ENCODE results near the gene ASB16.

ASB16 gene

GRCh38 chr17:44191941-44192496 lies 21.5 kb downstream of the ASB16 start:
- no peak overlapping the region for H3K4me3 ChIP-seq (ENCODE audit: low read depth, low read length)
- no peak for DNase-seq (ENCODE audit: low read depth)
- TF ChIP-seq, protein P1, sequence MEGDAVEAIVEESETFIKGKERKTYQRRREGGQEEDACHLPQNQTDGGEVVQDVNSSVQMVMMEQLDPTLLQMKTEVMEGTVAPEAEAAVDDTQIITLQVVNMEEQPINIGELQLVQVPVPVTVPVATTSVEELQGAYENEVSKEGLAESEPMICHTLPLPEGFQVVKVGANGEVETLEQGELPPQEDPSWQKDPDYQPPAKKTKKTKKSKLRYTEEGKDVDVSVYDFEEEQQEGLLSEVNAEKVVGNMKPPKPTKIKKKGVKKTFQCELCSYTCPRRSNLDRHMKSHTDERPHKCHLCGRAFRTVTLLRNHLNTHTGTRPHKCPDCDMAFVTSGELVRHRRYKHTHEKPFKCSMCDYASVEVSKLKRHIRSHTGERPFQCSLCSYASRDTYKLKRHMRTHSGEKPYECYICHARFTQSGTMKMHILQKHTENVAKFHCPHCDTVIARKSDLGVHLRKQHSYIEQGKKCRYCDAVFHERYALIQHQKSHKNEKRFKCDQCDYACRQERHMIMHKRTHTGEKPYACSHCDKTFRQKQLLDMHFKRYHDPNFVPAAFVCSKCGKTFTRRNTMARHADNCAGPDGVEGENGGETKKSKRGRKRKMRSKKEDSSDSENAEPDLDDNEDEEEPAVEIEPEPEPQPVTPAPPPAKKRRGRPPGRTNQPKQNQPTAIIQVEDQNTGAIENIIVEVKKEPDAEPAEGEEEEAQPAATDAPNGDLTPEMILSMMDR (IDR thresholded peaks at IDR 0.05; ENCODE audit: low read depth, low read length, missing control alignments) = no peak

DNA sequence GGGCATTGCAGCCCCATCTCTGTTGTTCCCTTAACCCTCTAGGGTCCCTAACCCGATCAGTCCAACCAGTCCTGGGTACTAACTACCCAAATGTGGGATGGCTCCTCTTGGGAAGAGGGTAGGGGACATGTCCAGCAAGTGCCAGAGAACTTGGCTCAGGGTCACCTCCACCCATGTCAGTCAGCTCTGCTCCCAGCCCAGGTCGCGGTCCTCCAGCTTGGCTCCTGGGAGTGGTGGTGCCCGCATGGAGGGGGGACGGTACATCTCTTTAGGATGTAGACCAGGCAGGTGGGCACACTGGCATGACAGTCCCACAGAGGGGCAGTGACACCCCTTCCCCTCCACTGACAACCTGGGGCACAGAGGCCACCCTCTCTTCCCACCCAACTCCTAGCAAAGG lies 22.2 kb downstream of the ASB16 start:
- no peak overlapping the region for H3K4me3 ChIP-seq (ENCODE audit: low read depth, low read length)
- TF ChIP-seq, protein P1 (IDR thresholded peaks at IDR 0.05; ENCODE audit: low read depth, low read length, missing control alignments) = no peak
- DNase-seq (ENCODE audit: low read depth) = no peak

DNA sequence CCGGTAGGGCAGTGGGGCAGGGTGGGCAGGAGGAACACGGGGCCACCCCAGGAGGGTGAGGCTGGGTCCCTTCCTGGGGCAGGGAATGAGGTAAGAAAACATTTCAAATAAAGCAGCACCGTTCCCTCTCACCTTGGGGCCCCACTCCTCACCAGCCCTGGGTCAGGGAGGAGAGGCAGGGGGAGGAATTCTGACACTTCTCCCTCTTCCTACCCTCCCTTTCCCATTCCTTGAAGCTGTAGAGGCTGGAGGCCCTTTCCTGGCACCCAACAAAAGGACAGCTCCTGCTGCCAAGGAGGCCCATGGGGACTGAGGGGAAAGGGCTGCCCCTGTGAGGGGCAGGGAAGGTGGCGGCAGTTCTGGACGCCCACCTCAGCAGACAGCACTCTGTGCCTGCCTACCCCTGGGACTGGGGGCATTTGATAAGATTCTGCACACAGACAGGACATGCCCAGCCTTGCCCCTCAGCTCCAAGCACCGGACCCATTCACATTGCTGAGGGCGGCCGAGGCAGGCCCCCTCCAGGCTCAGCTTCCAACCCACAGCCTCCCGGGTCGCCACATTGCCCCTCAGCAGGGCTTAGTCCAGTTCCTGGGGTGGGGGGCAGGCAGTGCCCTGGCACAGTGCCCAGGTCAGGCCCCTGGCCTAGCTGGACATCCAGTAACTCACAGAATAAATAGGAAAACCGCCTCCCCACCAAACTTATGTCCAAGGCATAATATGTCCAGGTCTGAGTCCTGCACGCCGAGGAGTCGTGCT lies 23.0 kb downstream of the ASB16 start:
- TF ChIP-seq, protein P1 (IDR thresholded peaks at IDR 0.05; ENCODE audit: low read depth, low read length, missing control alignments) = no peak
- no peak for DNase-seq (ENCODE audit: low read depth)
- no peak overlapping the region for H3K4me3 ChIP-seq (ENCODE audit: low read depth, low read length)

- TF ChIP-seq, protein P1 (IDR thresholded peaks at IDR 0.05; ENCODE audit: low read depth, low read length, missing control alignments) = no peak
- DNase-seq (ENCODE audit: low read depth) = no peak
Measured at GRCh38 chr17:44197107-44197506, 26.6 kb downstream of the ASB16 start.

DNA sequence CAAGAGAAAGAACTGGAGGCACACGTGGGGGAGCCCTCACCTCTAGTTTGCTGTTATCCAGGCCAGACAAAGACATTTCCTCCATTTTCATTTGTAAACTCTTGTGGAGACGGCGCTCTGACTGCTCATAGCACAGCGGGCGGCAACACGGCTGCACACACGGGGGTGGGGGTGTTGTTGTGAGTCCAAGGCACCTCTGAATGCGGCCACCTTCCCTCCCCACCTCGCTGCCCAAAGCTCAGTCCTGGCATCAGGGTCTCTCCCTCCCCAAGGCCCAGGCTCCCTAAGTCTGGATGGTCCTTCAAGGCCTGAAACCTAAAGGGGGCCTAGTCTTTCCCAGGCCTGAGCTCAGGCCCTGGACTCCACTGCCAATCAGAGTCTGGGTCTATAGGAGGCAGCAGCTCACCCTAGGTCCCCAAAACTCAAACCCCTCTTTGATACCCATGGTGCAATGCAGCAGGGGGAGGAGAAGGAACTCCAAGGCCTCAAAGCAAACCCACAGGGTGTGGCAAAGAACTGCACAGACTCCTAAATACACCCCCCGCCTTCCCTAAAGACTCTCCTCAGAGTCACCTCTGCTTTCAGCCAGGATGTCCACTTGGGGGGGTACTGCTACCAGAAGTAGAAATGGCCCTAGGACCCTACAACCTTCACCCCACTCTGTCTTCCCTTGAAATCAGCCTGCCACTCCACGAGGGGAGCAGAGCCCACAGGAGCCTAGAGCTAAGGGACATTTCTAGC lies 27.6 kb downstream of the ASB16 start:
- peak overlapping the region; percentile 71 for H3K4me3 ChIP-seq (ENCODE audit: low read depth, low read length)
- DNase-seq (ENCODE audit: low read depth) = peak; percentile 55
- TF ChIP-seq, protein P1 (IDR thresholded peaks at IDR 0.05; ENCODE audit: low read depth, low read length, missing control alignments) = no peak

More at GRCh38 chr17:44197107-44197506, 26.6 kb downstream of the ASB16 start:
- H3K4me3 ChIP-seq (ENCODE audit: low read depth, low read length) = no peak overlapping the region

GRCh38 chr17:44198721-44199552 lies 28.4 kb downstream of the ASB16 start:
- TF ChIP-seq, protein P1 (IDR thresholded peaks at IDR 0.05; ENCODE audit: low read depth, low read length, missing control alignments) = no peak
- peak overlapping the region; percentile 71 for H3K4me3 ChIP-seq (ENCODE audit: low read depth, low read length)
- DNase-seq (ENCODE audit: low read depth) = no peak

Measured in GM12864 (cell line).